ENCODE results near the gene CLK4.

DNA sequence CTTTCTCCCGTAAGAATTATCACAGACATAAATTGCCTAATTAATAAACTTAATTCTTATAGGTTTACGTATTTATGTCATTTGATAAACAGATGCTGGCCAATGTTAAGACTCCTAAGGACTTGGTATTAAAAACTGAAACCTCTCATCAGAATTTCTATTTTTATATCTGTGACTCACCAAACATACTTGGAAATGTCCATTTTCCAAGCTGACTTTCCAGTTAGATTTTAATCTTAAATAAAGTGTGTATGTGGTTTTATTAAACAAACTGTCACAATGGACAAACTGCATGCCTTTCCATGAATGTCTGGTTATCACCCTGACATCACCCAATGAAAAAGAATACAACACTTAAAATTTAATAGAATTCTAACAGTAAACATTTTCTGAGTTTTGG lies 24.1 kb downstream of the CLK4 start:
- TF ChIP-seq CTCF (IDR thresholded peaks at IDR 0.05) = no peak
- no peak for TF ChIP-seq POLR2A (IDR thresholded peaks at IDR 0.05)
